Muscle of back (tissue), 11 donors: ENCODE data around the gene TACO1. TPM values are rescaled to one million over a fixed set of nuclear protein-coding genes. Genes with fewer than 3 reads are reported as not detected.

Experiments
- DNase-seq, 3 donors: peaks; one replicate each; pipeline versions ENCODE4 v3.0.0 to v3.0.0-alpha.2; 2013
- polyA plus RNA-seq, 10 donors: library from polyadenylated mRNA; unstranded; fragments of 120-200 nt; gene quantifications; one replicate each; pipeline ENCODE4 v1.2.1, GENCODE V29; 2013; ENCODE audit not compliant: insufficient read length in 10 of 10

TACO1 gene
- polyA plus RNA-seq, 10 donors: 14.6 to 18.6 (median 17.2) TPM

- no peak for DNase-seq
These were observed 3.7 kb upstream of the TACO1 start for GRCh38 chr17:63596856-63597586.

GRCh38 chr17:63598281-63598680 is 2.4 kb upstream of the TACO1 start:
- no peak for DNase-seq

- DNase-seq: peak in 1 of 3 donors; percentile 27
These were observed 1.0 kb downstream of the TACO1 start for GRCh38 chr17:63601439-63602371.

GRCh38 chr17:63609816-63610573 is 9.3 kb downstream of the TACO1 start:
- DNase-seq: no peak

GRCh38 chr17:63610854-63611253 is 10.2 kb downstream of the TACO1 start:
- no peak for DNase-seq

- DNase-seq: no peak
These were observed 10.7 kb downstream of the TACO1 start for GRCh38 chr17:63611354-63611753.

GRCh38 chr17:63613663-63614062 is 13.0 kb downstream of the TACO1 start:
- DNase-seq: no peak

GRCh38 chr17:63621229-63621683 is 20.6 kb downstream of the TACO1 start:
- DNase-seq: no peak

- DNase-seq: peak; percentile 99 to 100 (median 100)
These were observed 21.2 kb downstream of the TACO1 start, which contains the start of gene MAP3K3 for GRCh38 chr17:63621684-63622573. MAP3K3 (plus strand) TSS chr17:63622417; CDS start chr17:63622760, 343 bp downstream.

GRCh38 chr17:63622574-63623390 is 22.1 kb downstream of the TACO1 start:
- DNase-seq: peak; percentile 32 to 82 (median 62)

- DNase-seq: no peak
These were observed 23.3 kb downstream of the TACO1 start for GRCh38 chr17:63623786-63624530.

- DNase-seq: no peak
These were observed 23.8 kb downstream of the TACO1 start for GRCh38 chr17:63624531-63624880.

- no peak for DNase-seq
These were observed 26.0 kb downstream of the TACO1 start for GRCh38 chr17:63626551-63627180.

GRCh38 chr17:63629627-63630026 is 28.9 kb downstream of the TACO1 start:
- DNase-seq: no peak

- no peak for DNase-seq
These were observed 30.4 kb downstream of the TACO1 start for GRCh38 chr17:63631062-63631461.

- DNase-seq: no peak
These were observed 30.9 kb downstream of the TACO1 start for GRCh38 chr17:63631626-63632025.

- no peak for DNase-seq
These were observed 33.0 kb downstream of the TACO1 start for GRCh38 chr17:63633742-63634141.

GRCh38 chr17:63634163-63634562 is 33.5 kb downstream of the TACO1 start:
- peak in 1 of 3 donors; percentile 45 for DNase-seq

GRCh38 chr17:63634816-63635215 is 34.1 kb downstream of the TACO1 start:
- DNase-seq: no peak
